GM18507 (cell line): ENCODE measurements around the gene CASP5.
A peak's percentile ranks its signal among the peaks of the same experiment; 100 is the strongest.
"Not testable (repeated sequence)": the region's sequence is repeated elsewhere in the genome, so short reads cannot be mapped to it uniquely, and the experiment has no call there.

Source experiments
- DNase-seq: peaks from one replicate; pipeline ENCODE4 v3.0.0; 2011; ENCODE audit warnings: low read depth; ENCODE audit not compliant: insufficient read length; ENCODE audit errors: extremely low spot score
- FAIRE-seq: peaks from 2 replicates; lab custom pipeline; 2011; peaks lifted over from hg19 to GRCh38; lab: Jason Lieb, UNC

The CASP5 gene

DNA sequence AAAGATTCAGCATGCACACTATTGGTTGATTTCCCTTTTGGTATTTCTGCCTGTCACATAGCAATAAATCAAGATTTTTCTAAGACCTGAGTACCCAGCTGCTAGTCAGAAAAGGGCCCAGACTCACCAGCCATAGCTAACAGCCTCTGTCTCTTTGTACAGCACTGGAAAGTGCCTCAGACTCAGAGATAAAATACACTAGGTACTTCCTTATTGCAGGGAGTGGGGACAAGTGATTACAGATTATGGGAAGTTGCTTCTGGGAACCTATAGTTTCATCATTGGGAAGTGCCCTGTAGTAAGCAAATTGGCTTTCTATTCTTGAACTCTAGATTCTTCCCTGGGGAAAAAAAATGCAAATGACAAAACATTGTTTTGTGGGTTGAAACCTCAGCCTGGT is at the start of gene CASP5:
Gene CASP5 (minus strand): TSS at position 166 of the 400 bp plus-strand sequence. CDS start 32 bp downstream, at position 134.
- no peak for DNase-seq
- FAIRE-seq: no peak

- not testable (repeated sequence) for FAIRE-seq, DNase-seq
Observed at GRCh38 chr11:105072080-105072479, 49.1 kb upstream of the CASP5 start.

GRCh38 chr11:105071089-105071732 is 48.2 kb upstream of the CASP5 start:
- DNase-seq (no peak), FAIRE-seq (no peak)

DNA sequence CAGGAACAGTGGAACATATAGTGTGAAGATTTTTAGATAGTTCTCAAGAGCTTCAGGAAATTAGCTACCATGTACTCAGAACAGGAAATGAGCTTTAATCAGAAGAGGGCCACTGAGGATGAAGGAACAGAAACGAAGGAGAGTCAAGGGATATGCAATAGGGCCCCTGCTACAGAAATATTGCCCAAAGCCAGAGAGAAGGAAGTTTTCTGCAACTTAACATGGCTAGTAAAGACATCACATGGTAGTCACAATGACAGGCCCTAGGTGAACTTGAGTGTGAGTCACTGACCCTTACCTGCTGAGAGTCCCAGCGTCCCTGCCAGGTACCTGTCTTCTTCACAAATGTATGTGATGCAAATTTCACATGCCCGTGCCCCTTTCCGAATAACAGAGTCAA is 47.3 kb upstream of the CASP5 start:
- DNase-seq (no peak), FAIRE-seq (no peak)

DNA sequence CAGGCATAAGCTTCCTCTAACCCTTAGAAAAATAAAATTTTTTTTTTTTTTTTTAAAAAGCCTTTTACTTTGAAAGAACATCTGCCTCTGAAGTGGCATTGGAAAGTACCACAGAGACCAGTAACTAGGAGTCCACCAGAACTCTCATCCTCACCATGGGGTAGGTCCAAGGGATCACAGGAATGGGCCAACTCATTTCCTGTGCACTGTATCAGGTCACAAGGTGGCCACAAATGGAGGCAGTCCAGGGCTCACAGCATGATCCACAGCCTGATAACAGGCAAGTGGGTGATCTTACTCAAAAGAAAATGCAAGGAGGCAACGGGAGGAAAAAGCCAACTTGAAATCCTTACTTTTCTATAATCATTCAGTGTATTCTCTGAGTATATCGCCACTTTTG is 46.8 kb upstream of the CASP5 start:
- not testable (repeated sequence) for FAIRE-seq, DNase-seq

GRCh38 chr11:105063245-105063941 is 40.4 kb upstream of the CASP5 start:
- DNase-seq, FAIRE-seq: not testable (repeated sequence)

GRCh38 chr11:105057432-105057831 is 34.5 kb upstream of the CASP5 start:
- DNase-seq (no peak), FAIRE-seq (no peak)

DNA sequence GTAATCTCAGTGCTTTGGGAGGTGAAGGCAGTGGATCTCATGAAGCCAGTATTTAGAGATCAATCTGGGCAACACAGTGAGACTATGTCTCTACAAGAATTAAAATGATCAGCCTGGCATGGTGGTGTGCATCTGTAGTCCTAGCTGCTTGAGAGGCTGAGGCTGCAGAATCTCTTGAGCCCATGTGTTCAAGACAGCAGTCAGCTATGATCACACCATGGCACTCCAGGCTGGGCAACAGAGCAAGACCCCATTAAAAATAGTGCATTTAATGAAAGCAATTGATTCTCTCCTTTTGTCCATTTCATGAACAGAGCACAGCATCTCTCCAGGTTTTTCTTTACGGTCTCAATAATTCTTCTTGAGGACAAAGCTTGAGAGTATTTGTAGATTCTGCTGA is 33.5 kb upstream of the CASP5 start:
- DNase-seq (no peak), FAIRE-seq (no peak)

DNA sequence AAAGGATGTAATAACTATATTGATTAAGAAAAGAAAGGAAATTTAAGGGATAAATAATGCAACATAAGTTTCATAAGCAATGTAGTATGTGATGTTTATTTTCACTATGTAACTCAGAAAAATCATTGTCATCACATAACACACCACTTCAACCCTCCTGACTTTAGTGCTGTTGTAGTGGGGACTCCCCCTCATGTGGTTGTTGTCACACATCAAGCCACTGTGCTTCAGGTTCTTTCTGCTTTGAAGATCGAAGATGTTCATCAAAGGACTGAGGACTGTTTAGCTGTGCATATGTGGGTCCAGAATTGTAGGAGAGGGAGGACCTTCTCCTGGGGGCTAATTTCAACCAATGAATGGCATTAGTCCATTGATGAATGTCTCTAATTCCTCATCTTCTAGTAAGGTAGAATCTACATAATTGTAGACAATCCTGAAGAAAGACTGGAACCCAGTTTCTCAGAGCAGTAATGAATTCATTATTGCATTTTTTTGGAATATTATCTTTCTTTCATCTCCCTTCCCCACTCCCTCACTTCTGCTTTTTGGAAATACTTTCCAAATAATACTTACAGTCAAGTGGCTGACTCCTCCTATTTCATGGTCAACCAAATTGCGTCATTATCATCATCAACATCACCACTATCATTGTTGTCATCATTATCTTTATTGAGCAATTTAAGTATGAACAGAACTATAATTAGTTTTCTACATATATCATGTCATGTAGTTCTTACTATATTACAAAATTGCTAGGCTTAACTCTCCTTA is 31.9 kb upstream of the CASP5 start:
- FAIRE-seq: no peak
- DNase-seq: no peak

- no peak for FAIRE-seq
- no peak for DNase-seq
Observed at GRCh38 chr11:105052487-105052886, 29.5 kb upstream of the CASP5 start.

- FAIRE-seq: no peak
- no peak for DNase-seq
Observed at GRCh38 chr11:105051559-105051958, 28.6 kb upstream of the CASP5 start.

GRCh38 chr11:105049481-105049880 is 26.5 kb upstream of the CASP5 start:
- FAIRE-seq: no peak
- no peak for DNase-seq

- DNase-seq: no peak
- FAIRE-seq: no peak
Observed at GRCh38 chr11:105046898-105047579, 24.1 kb upstream of the CASP5 start.

- no peak for DNase-seq
- FAIRE-seq: no peak
Observed at GRCh38 chr11:105045676-105046296, 22.8 kb upstream of the CASP5 start.

GRCh38 chr11:105044557-105045524 is 21.9 kb upstream of the CASP5 start, which contains the start of gene CARD16:
Gene CARD16 (minus strand): TSS chr11:105045335. CDS start chr11:105045297, 38 bp downstream.
- FAIRE-seq: peak; percentile 93

GRCh38 chr11:105042178-105042577 is 19.2 kb upstream of the CASP5 start:
- FAIRE-seq (no peak), DNase-seq (no peak)

More at GRCh38 chr11:105044557-105045524, 21.9 kb upstream of the CASP5 start, which contains the start of gene CARD16:
- not testable (repeated sequence) for DNase-seq

DNA sequence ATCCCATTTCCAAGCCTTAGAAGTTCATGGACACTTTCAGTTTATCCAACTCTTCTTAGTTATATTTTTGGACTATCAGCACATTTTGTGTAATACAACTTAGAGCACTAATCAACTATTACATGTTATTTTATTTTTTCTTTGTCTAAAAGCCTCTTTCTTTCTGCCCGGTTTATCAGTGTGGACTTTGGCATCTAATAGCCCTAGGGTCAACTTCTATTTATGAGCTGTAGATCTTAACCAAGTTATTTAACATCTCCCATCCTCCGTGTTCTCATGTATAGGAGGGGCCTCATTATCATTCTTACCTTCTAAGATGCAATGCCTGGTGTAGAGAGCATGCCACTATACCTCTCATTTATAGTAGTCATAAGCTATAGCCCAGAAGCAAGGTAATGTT is 17.7 kb upstream of the CASP5 start:
- FAIRE-seq: no peak
- DNase-seq: no peak
